GM19452 (cell line): ENCODE data around the gene CCDC198.

Source experiments
- ATAC-seq: cut with Tn5 transposase; IDR thresholded peaks from one replicate; pipeline ENCODE4 v1.9.1; 2021; ENCODE audit not compliant: unreplicated experiment

CCDC198 gene, protein sequence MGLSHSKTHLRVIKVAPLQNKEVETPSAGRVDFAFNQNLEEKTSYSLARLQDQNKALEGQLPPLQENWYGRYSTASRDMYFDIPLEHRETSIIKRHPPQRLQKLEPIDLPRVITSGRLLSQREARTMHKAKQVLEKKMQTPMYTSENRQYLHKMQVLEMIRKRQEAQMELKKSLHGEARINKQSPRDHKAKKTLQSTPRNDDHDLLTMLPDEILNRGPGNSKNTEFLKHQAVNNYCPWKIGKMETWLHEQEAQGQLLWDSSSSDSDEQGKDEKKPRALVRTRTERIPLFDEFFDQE

DNA sequence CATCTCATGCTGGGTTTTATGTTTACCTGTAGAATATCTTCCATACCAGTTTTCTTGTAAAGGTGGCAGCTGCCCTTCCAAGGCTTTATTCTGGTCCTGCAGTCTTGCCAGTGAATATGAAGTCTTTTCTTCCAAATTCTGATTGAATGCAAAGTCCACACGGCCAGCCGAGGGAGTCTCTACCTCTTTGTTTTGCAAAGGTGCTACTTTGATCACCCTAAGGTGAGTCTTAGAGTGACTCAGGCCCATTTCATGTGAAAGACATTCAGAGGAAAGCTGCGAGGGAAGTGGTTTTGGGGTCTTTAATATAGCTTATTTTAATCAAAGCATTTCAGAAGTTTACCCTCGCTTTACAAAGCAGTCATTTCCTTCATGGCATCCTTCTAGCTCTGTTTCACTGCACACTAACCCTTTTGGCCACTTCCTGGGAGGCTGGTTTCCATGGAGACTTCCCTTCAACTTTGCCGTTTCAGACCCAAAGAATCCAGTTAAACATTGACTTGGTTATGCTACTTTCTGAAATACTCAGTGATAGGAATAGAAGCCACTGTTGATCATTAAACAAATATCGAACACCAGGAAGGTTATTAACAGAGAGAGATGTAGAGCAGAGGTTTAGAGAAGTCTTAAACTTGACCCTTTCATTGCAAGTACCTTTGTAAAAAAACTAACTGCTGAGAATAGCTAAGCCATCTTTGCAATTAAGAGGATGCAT lies at the start of gene CCDC198:
CCDC198 (minus strand) TSS at position 391 of the 715 bp plus-strand sequence; CDS start at position 249, 142 bp downstream.
- ATAC-seq = peak; percentile 71

DNA sequence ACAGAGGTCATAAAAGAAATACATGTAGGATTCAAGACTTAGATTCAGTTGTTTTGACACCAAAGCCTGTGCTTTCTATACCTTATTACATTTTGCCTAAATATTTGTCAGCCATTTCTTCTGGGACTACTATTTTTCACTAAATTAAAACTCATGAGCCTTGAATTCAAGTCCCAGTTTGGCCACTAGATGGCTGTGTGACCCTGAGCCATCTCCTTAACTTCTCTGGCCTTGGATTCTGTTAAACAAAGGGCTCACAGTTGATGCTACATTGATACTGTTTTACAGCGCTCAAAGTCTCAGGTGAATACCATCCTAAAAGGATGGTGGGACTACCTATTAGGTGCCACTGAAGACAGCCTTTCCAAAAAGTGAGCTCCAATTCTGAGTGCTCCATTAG lies 39.6 kb upstream of the CCDC198 start:
- ATAC-seq = no peak

DNA sequence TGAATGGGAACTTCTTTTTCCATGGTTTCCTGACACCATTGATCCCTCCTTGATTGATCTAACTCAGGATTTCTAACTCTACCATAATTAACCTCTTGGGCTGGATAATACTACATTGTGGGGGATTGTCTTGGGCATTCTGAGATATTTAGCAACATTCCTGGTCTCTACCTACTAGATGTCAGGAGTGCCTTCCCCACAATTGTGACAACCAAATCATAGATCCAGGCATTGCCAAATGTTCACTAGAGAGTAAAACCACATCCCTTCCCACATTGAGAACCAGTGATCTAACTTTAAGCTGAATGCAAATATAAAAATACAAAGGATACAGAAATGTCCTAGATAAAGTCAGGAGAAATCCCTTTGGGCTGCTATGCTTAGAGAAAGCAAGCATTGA lies 36.9 kb upstream of the CCDC198 start:
- ATAC-seq = no peak

DNA sequence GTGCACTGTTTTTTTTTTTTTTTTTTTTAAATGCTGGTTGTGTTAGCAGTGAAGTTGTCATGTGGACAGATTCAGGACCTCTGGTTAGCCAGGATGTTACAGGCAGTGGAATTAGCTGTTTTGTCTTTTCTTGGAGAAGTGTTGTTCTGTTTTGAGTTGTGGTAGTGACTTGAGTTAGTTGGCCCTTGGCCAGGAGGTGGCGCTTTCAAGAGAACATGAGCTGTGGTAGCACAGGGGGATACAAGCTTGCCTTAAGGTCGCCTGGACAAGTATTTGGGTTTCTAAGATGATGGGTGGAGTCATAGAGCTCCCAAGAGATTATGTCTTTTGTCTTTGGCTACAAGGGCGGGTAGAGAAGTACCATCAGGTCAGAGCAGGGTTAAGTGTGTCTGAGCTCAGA lies 33.3 kb upstream of the CCDC198 start:
- ATAC-seq = no peak

DNA sequence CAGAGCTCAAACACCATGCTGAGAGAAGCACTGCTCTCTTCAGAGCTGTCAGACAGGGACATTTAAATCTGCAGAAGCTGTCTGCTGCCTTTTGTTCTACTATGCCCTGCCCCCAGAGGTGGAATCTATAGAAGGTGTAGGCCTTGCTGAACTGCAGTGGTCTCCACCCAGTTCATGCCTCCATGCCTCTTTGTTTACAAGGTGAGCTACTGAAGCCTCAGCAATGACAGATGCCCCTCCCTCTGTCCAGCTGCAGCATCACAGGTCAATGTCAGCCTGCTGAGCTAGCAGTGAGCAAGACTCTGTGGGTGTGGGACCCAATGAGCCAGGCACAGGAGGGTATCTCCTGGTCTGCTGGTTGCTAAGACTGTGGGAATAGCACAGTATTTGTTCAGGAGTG lies 25.4 kb upstream of the CCDC198 start:
- no peak for ATAC-seq

DNA sequence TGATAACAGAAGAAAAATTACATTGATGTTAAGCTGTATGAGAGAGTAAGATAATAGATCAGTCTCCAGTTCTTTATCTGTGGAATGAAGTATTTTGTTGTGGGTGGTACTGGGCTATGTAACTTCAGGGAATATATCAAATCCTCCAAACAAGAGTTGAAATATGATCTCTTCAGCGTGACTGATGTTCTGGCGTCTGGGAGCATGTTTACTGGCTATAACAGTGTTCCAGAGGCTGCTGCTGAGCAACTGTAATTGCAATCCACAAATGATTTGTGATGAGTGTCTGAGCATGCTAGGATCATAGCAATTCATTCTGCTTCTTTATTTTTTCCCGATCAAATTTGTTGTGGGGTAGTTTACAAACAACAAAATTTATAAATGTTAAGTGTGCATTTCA lies 18.6 kb upstream of the CCDC198 start:
- no peak for ATAC-seq

DNA sequence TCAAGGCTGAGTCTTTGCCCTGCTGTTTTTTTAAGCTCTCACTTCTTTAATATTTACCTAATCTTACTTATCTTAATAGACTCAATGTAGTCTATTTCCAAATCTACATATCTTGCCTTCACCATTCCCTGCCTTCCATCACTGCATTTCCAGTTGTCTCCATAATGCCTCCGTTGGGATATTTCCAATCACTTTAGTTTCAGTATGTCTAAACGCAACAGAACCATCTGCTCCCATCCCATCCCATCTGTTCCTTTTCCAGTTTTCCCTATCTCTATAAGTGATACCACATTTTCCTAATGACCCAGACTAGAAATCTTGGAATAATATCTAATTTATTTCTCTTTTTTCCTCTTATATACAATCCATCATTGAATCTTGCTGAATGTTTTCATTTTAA lies 15.1 kb upstream of the CCDC198 start:
- no peak for ATAC-seq

DNA sequence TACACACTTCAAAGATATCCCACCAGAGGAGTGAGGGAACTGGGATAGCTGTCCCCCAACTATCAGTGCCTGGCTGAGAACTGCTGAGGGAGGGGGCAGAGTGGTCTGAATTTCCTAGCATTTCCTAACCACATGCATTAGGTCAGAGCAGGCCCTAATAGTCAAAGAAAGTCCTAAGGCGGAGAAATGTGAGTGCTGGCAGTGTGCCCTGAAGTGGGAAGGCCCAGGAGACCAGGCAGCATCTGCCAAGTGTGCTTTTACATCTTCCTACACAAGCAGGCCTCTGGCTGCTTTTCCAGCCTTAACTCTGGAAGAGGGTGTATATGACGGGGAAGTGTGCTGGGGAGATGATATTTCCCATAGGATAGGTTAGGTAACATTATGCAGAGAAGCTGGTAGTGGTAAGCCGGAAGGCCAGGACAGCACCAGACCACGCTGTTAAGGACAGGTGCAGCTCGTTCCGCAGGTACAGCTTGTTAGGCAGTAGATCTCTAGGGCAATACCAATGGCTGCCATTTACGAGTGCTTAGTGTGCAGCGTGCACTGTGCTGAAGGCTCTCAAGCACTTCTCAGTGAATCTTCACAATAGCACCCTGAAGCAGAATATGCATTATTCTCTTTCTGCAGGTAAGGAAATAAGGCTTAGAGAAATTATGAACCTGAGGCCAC lies 9.1 kb upstream of the CCDC198 start:
- ATAC-seq = no peak

DNA sequence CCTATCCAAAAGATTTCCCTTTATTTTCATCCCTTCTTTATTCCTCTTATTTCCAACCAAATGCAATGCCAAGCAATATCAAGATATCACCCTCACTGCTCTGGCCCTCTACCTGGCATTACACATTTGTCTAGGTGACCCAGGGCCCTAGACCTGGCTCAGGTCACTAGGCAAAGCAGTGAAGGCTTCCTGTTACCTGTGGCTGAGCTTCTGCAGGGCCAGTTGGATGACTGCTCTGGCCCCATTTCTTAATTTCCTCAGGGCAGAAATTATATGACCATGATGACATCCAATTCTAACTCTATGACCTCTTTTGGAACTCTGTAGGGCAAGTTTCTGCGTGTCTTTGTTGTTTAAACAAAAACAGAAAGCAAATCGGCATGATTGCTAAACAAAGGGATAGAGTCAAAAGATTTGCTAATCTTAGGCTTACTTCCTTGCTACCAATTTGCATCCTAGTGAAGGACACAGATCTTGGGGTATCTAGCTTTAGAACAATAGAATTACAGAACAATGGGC lies 7.4 kb upstream of the CCDC198 start:
- no peak for ATAC-seq

DNA sequence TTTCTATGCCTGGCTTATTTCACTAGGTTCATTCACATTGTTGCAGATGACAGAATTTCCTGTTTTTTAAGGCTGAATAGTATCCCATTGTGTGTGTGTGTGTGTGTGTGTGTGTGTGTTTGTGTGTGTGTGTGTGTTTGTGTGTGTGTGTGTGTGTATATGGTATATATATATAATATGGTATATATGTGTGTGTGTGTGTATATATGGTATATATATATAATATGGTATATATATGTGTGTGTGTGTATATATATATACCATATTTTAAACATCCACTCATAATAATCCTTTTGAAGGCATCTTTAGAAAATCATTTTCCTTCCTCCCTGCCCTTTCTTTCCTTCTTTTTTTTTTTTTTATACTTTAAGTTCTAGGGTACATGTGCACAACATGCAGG lies 5.0 kb upstream of the CCDC198 start:
- ATAC-seq = no peak

DNA sequence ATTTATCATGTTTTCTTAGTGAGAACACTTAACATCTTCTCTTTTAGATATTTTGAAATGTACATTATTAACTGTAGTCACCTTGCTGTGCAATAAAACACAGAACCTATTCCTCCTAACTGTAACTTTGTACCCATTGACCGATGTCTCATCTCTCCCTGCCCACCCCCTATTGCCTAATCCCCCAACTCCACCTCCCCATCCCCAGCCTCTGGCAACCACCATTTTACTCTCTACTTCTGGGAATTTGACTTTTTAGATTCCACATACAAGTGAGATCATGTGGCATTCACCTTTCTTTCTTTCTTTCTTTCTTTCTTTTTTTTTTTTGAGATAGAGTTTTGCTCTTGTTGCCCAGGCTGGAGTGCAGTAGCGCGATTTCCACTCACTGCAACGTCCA lies 4.4 kb upstream of the CCDC198 start:
- no peak for ATAC-seq

DNA sequence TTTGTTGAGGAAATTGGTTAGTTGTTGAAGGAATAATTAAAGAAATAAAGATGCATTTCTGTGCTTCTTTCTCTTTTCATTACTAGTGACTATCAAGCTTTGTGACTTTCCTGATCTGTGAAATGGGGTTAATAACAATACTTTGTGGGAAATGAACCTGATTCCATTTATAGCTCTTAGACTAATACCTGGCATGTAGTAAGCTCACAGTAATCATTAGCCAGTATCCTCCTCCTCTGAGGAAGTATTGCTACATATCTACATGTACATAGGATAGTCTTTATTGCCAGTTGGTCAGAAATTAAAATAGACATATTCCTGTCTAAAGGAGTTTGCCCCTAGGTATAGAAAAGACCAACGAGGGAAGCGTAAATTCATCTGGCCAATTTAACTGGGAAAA lies 1.8 kb upstream of the CCDC198 start:
- no peak for ATAC-seq

DNA sequence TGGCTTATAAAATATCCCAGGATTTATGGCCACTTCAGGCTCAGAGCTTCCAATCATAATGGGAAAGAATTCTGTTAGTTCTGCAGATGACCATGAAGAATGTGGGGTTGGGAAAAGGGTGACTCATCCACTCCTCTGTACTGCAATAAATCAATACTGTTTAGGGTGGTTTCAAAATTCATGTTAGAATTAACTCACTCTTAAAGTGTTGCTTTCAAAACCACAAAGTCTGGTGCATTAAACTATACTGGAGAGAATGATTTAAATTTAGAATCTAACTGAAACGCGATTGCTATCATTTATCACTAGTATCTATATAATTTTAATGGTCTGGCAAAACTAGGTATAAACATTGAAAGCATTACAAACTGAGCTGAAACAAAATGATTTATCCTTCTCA lies 798 bp downstream of the CCDC198 start:
- no peak for ATAC-seq

DNA sequence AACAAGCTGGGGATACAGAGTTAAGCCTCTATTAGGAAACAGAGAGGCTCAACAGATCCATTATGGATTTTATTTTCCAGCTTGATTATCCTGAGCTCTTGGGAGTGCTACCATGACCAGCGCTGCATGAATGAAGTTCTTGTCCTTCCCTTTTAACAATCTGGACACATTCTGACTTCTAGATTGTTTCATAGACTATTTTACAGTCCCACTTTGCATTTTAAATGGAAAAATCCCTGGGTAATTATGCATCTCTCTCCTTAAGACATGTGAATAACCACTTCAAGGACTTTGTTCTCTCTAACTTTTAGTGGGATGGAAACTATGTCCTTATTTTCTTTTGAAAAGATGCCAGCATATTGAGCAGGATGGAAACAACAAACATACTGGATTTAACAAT lies 2.0 kb downstream of the CCDC198 start:
- no peak for ATAC-seq

DNA sequence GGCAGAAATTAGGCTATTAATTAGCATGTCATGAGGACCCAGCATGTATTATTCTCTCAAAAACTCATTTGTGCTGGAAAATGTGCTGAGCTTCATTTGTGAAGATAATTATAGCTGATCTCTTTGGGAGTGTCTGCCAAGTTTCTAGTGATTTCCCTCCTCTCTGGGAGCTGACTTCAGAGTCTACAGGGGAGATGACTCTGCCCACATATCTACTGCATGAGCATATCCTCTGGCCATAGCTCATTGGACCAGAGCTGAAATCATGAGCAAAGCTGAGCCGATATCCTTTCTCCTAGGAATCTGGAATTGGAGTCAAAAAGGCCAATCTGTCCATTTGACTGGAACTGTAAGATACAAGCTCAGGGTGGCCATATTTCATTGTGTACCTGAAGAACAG lies 5.9 kb downstream of the CCDC198 start:
- ATAC-seq = no peak

DNA sequence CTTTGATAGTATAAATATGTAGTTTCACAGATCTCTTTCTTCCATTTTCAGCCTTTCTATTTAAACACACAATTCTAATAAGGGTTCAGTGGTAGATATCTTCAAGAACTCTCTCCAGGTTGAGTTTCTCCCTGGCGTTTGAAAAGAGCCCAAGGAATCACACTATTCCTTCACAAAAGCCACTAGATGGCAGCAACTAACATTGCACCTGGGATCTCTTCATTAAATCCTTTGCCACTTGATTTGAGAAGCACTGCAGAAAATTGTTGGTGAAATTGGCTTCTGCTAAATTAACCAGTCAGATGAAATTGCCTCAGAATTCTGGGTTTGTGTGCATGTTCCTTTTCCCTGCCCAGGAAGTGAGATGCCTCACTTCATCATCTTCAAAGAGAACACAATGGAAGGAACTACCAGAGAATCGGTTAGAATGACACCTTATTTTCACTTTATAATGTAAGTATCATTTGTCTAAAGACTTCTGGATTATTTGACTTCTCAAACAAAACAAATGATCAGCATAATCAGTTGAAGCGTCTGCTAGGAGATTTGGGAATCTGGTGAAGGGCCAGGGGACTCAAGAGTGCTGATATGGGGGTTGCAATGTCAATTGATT lies 6.8 kb downstream of the CCDC198 start:
- ATAC-seq = no peak

DNA sequence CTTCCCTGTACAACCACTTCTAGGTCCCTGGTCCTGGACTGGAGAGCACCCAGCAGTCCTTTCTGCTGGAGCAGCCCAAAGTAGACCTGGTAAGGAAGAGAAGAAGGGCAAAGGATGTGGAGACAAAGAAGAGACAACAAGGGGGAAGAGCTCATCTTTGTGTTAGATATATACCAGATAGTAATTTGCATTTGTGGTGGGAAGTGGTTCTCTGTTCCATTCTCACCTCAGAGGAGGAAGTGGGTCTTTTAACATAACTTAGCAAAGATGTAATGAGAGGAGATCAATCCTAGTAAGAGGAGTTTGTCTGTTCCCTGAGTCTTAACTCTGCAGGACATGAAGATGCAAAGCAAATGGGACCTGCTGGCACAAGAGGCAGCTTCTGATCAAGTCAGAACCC lies 8.0 kb downstream of the CCDC198 start:
- ATAC-seq = peak; percentile 93

DNA sequence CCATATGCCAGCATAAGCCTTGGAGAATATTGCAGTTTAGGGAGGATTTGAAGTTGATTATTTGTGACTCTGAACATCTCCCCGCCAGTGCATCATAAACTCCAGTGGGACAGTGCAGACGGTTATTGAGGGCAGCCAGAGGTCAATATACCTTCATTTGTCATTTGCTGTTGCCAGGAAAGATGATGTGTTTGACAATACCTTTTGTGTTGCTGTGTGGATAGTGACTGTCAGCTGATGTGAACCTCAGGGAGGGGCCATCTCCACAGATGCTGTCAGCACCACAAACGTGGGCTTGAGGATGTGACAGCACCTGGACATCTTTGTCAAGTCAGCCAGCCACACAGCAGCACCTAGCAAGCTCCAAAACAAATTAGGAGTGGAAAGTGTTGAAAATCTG lies 11.5 kb downstream of the CCDC198 start:
- ATAC-seq = no peak

DNA sequence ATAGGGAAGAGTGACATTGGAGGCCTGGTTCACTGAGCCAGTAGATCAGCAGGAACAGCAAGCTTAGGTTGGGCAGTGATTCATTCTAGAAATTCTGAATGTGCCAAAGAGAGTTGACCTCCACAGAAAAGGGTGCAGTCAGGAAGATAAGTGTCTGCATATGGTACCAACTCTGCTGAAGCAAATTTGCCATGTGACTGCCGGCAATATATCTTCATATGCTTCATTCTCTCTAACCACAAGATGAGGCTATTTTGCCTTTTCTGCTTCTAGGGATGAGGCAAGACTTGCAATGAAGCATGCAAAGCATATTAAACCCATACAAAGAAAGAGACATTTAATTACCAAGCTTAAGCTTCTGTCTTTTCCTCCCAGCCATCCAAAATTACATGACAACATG lies 13.6 kb downstream of the CCDC198 start:
- no peak for ATAC-seq

DNA sequence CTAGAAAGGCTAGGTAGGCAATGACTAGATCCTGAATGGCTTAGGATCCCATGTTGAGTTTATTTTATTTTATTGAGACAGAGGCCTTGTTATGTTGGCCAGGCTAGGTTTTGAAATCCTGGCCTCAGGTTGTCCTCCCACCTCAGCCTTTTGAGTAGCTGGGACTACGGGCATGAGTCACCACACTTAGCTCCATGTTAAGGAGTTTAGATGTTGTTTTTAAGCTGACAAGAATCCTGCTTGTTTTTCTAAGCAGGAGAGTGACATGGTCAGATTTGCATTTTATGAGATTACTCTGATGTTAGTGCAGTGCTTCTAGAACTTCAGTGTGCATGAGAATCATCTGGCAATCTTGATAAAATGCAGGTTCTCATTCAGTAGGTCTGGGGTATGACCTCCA lies 14.5 kb downstream of the CCDC198 start:
- ATAC-seq = no peak

DNA sequence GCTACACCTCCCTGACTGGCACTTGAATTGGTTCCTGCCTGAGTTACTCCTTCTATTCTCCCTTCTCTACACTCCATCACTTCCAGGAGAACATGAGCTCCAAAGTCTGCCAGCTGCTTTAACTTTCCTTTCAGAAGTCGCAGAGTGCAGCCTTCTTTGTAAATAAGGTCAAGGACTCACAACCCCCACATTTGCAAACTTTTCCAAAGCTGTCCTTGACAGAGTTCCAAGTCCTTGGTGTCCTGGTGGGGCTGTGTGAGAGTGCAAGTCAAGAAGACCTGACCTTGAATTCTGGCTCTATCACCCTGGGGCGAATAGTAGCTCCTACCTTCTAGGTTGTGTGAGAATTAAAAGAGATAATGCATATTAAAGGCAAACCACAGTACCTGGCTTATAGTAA lies 15.6 kb downstream of the CCDC198 start:
- ATAC-seq = no peak

DNA sequence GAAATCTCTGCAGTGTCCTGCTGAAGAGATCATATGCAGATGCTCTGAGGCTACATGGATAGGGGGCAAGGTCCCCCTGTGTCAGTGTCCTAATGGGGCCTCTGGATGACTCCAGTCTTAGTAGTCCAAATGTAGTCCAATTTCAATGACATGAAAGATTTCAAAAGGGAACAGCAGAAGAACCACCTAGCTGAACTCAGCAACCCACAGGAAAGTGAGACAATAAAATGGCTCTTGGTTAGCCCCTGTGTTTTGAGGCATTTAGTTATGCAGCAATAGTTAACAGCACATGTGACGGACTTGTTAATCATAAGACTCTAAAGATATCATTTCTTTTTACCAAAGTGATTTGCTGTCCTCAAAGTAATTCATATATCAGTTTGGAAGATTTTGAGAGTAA lies 22.7 kb downstream of the CCDC198 start:
- ATAC-seq = no peak
